ENCODE measurements around the gene CC2D1A.

DNA sequence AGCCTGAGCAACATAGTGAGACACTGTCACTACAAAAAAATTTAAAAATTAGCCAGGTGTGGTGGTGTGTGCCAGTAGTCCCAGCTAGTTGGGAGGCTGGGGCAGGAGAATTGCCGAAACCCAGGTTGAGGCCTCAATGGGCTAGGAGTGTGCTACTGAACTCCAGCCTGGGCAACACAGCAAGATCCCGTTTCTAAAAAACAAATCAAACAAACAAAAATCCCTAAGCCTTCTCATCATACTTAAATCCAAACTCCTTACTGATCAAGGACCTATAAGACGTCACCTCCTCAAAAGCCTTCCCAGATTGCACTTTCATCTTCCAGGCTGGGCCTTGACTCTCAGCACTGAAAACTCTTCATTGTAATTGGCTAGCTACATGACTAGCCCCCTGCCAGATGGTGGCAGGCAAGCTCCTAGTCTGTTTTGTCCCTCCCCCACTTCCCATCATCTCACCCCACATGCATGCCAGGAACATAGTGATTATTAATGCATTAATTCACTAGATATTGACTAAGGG, 46.6 kb upstream of the CC2D1A start:
- TF ChIP-seq, protein P1, sequence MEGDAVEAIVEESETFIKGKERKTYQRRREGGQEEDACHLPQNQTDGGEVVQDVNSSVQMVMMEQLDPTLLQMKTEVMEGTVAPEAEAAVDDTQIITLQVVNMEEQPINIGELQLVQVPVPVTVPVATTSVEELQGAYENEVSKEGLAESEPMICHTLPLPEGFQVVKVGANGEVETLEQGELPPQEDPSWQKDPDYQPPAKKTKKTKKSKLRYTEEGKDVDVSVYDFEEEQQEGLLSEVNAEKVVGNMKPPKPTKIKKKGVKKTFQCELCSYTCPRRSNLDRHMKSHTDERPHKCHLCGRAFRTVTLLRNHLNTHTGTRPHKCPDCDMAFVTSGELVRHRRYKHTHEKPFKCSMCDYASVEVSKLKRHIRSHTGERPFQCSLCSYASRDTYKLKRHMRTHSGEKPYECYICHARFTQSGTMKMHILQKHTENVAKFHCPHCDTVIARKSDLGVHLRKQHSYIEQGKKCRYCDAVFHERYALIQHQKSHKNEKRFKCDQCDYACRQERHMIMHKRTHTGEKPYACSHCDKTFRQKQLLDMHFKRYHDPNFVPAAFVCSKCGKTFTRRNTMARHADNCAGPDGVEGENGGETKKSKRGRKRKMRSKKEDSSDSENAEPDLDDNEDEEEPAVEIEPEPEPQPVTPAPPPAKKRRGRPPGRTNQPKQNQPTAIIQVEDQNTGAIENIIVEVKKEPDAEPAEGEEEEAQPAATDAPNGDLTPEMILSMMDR (IDR thresholded peaks at IDR 0.05; ENCODE audit: insufficient read depth, low read length) = no peak
- TF ChIP-seq POLR2AphosphoS5 (IDR thresholded peaks at IDR 0.05; ENCODE audit: low read depth) (no peak), GABPA (IDR thresholded peaks at IDR 0.05; ENCODE audit: low read depth) (no peak)
- TF ChIP-seq, protein P2, sequence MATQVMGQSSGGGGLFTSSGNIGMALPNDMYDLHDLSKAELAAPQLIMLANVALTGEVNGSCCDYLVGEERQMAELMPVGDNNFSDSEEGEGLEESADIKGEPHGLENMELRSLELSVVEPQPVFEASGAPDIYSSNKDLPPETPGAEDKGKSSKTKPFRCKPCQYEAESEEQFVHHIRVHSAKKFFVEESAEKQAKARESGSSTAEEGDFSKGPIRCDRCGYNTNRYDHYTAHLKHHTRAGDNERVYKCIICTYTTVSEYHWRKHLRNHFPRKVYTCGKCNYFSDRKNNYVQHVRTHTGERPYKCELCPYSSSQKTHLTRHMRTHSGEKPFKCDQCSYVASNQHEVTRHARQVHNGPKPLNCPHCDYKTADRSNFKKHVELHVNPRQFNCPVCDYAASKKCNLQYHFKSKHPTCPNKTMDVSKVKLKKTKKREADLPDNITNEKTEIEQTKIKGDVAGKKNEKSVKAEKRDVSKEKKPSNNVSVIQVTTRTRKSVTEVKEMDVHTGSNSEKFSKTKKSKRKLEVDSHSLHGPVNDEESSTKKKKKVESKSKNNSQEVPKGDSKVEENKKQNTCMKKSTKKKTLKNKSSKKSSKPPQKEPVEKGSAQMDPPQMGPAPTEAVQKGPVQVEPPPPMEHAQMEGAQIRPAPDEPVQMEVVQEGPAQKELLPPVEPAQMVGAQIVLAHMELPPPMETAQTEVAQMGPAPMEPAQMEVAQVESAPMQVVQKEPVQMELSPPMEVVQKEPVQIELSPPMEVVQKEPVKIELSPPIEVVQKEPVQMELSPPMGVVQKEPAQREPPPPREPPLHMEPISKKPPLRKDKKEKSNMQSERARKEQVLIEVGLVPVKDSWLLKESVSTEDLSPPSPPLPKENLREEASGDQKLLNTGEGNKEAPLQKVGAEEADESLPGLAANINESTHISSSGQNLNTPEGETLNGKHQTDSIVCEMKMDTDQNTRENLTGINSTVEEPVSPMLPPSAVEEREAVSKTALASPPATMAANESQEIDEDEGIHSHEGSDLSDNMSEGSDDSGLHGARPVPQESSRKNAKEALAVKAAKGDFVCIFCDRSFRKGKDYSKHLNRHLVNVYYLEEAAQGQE (IDR thresholded peaks at IDR 0.05; ENCODE audit: insufficient replicate concordance, low read depth) = no peak
